Erythroblast (primary cell): Measurements from ENCODE around the gene OLFM4.

Source experiments
- GATA1 ChIP-seq: IDR thresholded peaks from 2 replicates; pipeline ENCODE4 v1.6.1; 2011; ENCODE audit warnings: low read depth, mild to moderate bottlenecking, control low read depth, low read length, moderate library complexity
- POLR2A ChIP-seq: IDR thresholded peaks from 2 replicates; pipeline ENCODE4 v1.6.1; 2011; ENCODE audit warnings: mild to moderate bottlenecking, low read length

DNA sequence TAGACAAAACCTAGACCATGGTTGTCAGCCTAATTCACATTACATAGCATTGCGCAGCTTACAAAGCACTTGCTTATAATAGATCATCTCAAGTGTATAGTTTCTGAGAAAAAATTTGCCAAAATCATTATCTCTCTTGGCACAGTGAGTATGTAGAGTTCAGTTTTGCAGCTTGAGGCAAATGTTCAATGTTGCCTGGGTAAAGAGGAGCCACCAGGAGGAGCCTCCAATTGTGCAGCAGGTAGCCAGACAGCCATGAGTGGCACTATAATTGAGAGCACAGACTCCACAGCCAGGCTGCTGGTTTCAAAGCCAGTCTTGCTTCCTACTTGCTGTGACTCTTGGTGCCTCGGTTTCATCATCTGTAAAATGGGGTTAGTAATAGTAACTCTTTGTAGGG is 24.0 kb upstream of the OLFM4 start:
- TF ChIP-seq POLR2A (no peak), GATA1 (no peak)
